Sigmoid colon (tissue), 7 donors: ENCODE measurements around the gene TWSG1. TPM values are rescaled to one million over a fixed set of nuclear protein-coding genes. Genes with fewer than 3 reads are reported as not detected.

Experiments used
- DNase-seq: peaks from one replicate; pipeline ENCODE4 v3.0.0-alpha.2; 2019
- H3K27ac ChIP-seq, 4 donors: fragments of 200-600 bp; sonication (generic); one replicate each; pipeline ENCODE4 v1.5.1; 2016 to 2019; ENCODE audit warnings: mild to moderate bottlenecking in 1 of 4
- H3K27me3 ChIP-seq, 3 donors: fragments of 200-600 bp; sonication (generic); one replicate each; pipeline ENCODE4 v1.5.1; 2019; ENCODE audit warnings: mild to moderate bottlenecking in 1 of 3
- H3K36me3 ChIP-seq, 4 donors: fragments of 200-600 bp; sonication (generic); one replicate each; pipeline ENCODE4 v1.5.1; 2016 to 2019
- H3K4me1 ChIP-seq, 4 donors: fragments of 200-600 bp; sonication (generic); one replicate each; pipeline ENCODE4 v1.5.1; 2017 to 2019
- H3K4me3 ChIP-seq, 4 donors: fragments of 200-600 bp; sonication (generic); one replicate each; pipeline ENCODE4 v1.5.1; 2017 to 2019; ENCODE audit warnings: mild to moderate bottlenecking in 2 of 4, moderate library complexity in 1 of 4
- H3K9me3 ChIP-seq, 4 donors: fragments of 200-600 bp in 3 of 4; sonication (generic) in 3 of 4; one replicate each; pipeline versions ENCODE4 v1.5.1 to v1.6.1; 2013 to 2019
- CTCF ChIP-seq, 4 experiments: fragments of 450-650 bp in 3 of 4; fragments of 200-600 bp in 1 of 4; IDR thresholded peaks; one replicate each; pipeline ENCODE4 v1.5.1; 2016 to 2019; ENCODE audit warnings: antibody characterized with exemption in 4 of 4, mild to moderate bottlenecking in 3 of 4, moderate library complexity in 2 of 4
- EP300 ChIP-seq, 4 donors: sonication (generic); formaldehyde crosslinking; IDR thresholded peaks; one replicate each; pipeline ENCODE4 v1.6.1; 2017; ENCODE audit warnings: antibody characterized with exemption in 4 of 4
- POLR2A ChIP-seq, 2 donors: fragments of 450-650 bp; IDR thresholded peaks; one replicate each; pipeline ENCODE4 v1.6.1; 2016; ENCODE audit warnings: antibody characterized with exemption in 2 of 2, mild to moderate bottlenecking in 2 of 2, moderate library complexity in 2 of 2
- POLR2AphosphoS5 ChIP-seq, 4 donors: sonication (generic); formaldehyde crosslinking; IDR thresholded peaks; one replicate each; pipeline ENCODE4 v1.6.1; 2017; ENCODE audit warnings: antibody characterized with exemption in 4 of 4
- WGBS, 2 donors: extraction: QIAGEN DNeasy Blood & Tissue Kit; methylation state at CpG; one replicate each; pipeline ENCODE4 v1.1.7; 2013; 5-methylcytosine and 5-hydroxymethylcytosine counted together
- intact Hi-C: fragments of 100-400 bp; cut with DNase I; formaldehyde crosslinking; loops from one replicate; pipeline ENCODE4 v1.15.1; 2023
- polyA plus RNA-seq, 3 donors: library from polyadenylated mRNA; stranded (reverse); fragments of 200-250 nt; gene quantifications; one replicate each; pipeline ENCODE4 v1.2.3, GENCODE V29; 2013
- total RNA-seq, 4 donors: library from RNA; depleted of rRNA; stranded (reverse); fragments of >200 nt; gene quantifications; one replicate each; pipeline ENCODE4 v1.1.0, GENCODE V29; 2016
- donor health status: healthy with polysubstance abuse.
- donor health status: Bipolar disorder and iron deficiency.
- donor health status: healthy.

The TWSG1 gene
- total and polyA plus RNA-seq, 7 donors: 3.6 to 88.3 (median 69.2) TPM

- no peak for TF ChIP-seq EP300 (IDR thresholded peaks at IDR 0.05)
- TF ChIP-seq POLR2A (IDR thresholded peaks at IDR 0.05): no peak
- TF ChIP-seq CTCF (IDR thresholded peaks at IDR 0.05): no peak
- no peak for TF ChIP-seq POLR2AphosphoS5 (IDR thresholded peaks at IDR 0.05)
- 33 to 36% methylated on average over 52 of the region's 52 CpGs for WGBS, 2 donors
- intact Hi-C loops: loop anchor here (2.0 to 5.0 kb wide), 3 partner anchors 141 to 261 kb away; partner anchors contain the start of genes ANKRD12 and RALBP1
- Histone ChIP-seq H3K27ac (peak overlapping the region; percentile 96 to 99 (median 97)), H3K4me3 (peak overlapping the region; percentile 37 to 98 (median 94)), H3K36me3 (peaks cover 0 to 15% (median 8%) of the 10 kb centered on the region in 4 donors), H3K9me3 (peaks cover 0 to 4% (median 0%) of the 10 kb centered on the region in 4 donors), H3K4me1 (peaks cover 0 to 34% (median 19%) of the 10 kb centered on the region in 4 donors), H3K27me3 (no peaks in the 10 kb centered on the region)
- DNase-seq: peak; percentile 66
These were observed 888 bp upstream of the TWSG1 start for GRCh38 chr18:9333441-9334328.

GRCh38 chr18:9334973-9335696 lies 562 bp downstream of the TWSG1 start:
- H3K27ac ChIP-seq: peak overlapping the region; percentile 96 to 99 (median 97)
- intact Hi-C loops: loop anchor here (2.0 to 5.0 kb wide), 4 partner anchors 140 to 263 kb away; partner anchors contain the start of genes ANKRD12 and RALBP1
- 4 to 6% methylated on average over 55 of the region's 55 CpGs for WGBS, 2 donors
- DNase-seq: peak; percentile 75
- no peaks in the 10 kb centered on the region for H3K9me3 ChIP-seq
- TF ChIP-seq CTCF (IDR thresholded peaks at IDR 0.05): peak in 1 of 4 experiments; percentile 9
- TF ChIP-seq POLR2A (IDR thresholded peaks at IDR 0.05): no peak
- TF ChIP-seq POLR2AphosphoS5 (IDR thresholded peaks at IDR 0.05): no peak
- TF ChIP-seq EP300 (IDR thresholded peaks at IDR 0.05): no peak
- no peaks in the 10 kb centered on the region for H3K27me3 ChIP-seq
- H3K36me3 ChIP-seq: peaks cover 0 to 24% (median 11%) of the 10 kb centered on the region in 4 donors
- H3K4me3 ChIP-seq: peak overlapping the region; percentile 76 to 98 (median 94)
- peaks cover 0 to 34% (median 19%) of the 10 kb centered on the region in 4 donors for H3K4me1 ChIP-seq

GRCh38 chr18:9335697-9336045 lies 1.1 kb downstream of the TWSG1 start:
- no peaks in the 10 kb centered on the region for H3K9me3 ChIP-seq
- peaks cover 0 to 34% (median 19%) of the 10 kb centered on the region in 4 donors for H3K4me1 ChIP-seq
- no peak for DNase-seq
- H3K27me3 ChIP-seq: no peaks in the 10 kb centered on the region
- TF ChIP-seq POLR2A (IDR thresholded peaks at IDR 0.05) (no peak), EP300 (IDR thresholded peaks at IDR 0.05) (no peak)
- peak overlapping the region; percentile 76 to 98 (median 94) for H3K4me3 ChIP-seq
- intact Hi-C loops: loop anchor here (2.0 to 5.0 kb wide), 2 partner anchors 139 to 182 kb away; partner anchors contain the start of gene RALBP1
- H3K27ac ChIP-seq: peak overlapping the region; percentile 96 to 99 (median 97)
- 26 to 50% methylated on average over 3 of the region's 3 CpGs for WGBS, 2 donors
- H3K36me3 ChIP-seq: peaks cover 0 to 27% (median 11%) of the 10 kb centered on the region in 4 donors

- H3K4me1 ChIP-seq: peaks cover 0 to 34% (median 19%) of the 10 kb centered on the region in 4 donors
- no peak overlapping the region for H3K4me3 ChIP-seq
- no peak for DNase-seq
- no peak overlapping the region for H3K27ac ChIP-seq
- TF ChIP-seq POLR2AphosphoS5 (IDR thresholded peaks at IDR 0.05): no peak
- no peak for TF ChIP-seq POLR2A (IDR thresholded peaks at IDR 0.05)
- no peak for TF ChIP-seq EP300 (IDR thresholded peaks at IDR 0.05)
- TF ChIP-seq CTCF (IDR thresholded peaks at IDR 0.05): no peak
- peaks cover 0 to 38% (median 11%) of the 10 kb centered on the region in 4 donors for H3K36me3 ChIP-seq
- H3K9me3 ChIP-seq: no peaks in the 10 kb centered on the region
- intact Hi-C loops: loop anchor here (5.0 kb wide), 1 partner anchor 180 kb away; no protein-coding TSS in a partner anchor
- no peaks in the 10 kb centered on the region for H3K27me3 ChIP-seq
These were observed 2.3 kb downstream of the TWSG1 start for GRCh38 chr18:9336827-9337226.
